HUES48 (cell line): ENCODE data around the gene SNTG2.

Experiments used
- H3K27ac ChIP-seq: one replicate; pipeline ENCODE4 v1.7.0; 2013; ENCODE audit warnings: low read depth, low read length, inconsistent platforms
- H3K27me3 ChIP-seq: 2 replicates; pipeline ENCODE4 v1.6.1; 2013; ENCODE audit warnings: mild to moderate bottlenecking, low read length; ENCODE audit not compliant: control insufficient read depth, insufficient read depth
- H3K36me3 ChIP-seq: 2 replicates; pipeline ENCODE4 v1.6.1; 2013; ENCODE audit warnings: low read length; ENCODE audit not compliant: control insufficient read depth, insufficient read depth
- H3K4me1 ChIP-seq: 2 replicates; pipeline ENCODE4 v1.6.1; 2013; ENCODE audit warnings: mild to moderate bottlenecking, low read length; ENCODE audit not compliant: control insufficient read depth, insufficient read depth
- H3K4me3 ChIP-seq: 2 replicates; pipeline ENCODE4 v1.5.1; 2013; ENCODE audit warnings: mild to moderate bottlenecking, low read depth, low read length
- H3K9ac ChIP-seq: 2 replicates; pipeline ENCODE4 v1.6.1; 2013; ENCODE audit warnings: mild to moderate bottlenecking, low read depth, low read length, moderate library complexity
- H3K9me3 ChIP-seq: 2 replicates; pipeline ENCODE4 v1.6.1; 2013; ENCODE audit warnings: low read length; ENCODE audit not compliant: control insufficient read depth, insufficient read depth

The SNTG2 gene

DNA sequence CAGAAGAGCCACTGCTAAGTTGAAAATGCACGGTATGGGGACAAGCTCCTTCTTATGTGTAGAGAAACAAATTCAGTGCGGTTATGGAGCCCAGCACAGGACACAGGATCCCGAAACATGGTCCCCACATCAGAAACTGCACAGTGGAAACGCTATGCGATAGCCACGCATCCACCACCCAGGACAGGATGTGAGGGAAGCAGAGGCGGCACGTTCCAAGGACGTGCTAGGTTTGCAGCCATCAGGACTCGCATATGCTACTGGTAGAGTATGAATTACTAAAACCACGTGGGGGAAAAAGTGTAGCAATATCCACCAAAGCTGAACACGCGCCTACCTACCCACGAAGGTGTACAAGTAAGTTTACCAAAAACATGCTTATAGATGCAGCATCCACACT, 34.7 kb upstream of the SNTG2 start:
- Histone ChIP-seq H3K27ac (no peak overlapping the region), H3K9me3 (no peaks in the 10 kb centered on the region)

DNA sequence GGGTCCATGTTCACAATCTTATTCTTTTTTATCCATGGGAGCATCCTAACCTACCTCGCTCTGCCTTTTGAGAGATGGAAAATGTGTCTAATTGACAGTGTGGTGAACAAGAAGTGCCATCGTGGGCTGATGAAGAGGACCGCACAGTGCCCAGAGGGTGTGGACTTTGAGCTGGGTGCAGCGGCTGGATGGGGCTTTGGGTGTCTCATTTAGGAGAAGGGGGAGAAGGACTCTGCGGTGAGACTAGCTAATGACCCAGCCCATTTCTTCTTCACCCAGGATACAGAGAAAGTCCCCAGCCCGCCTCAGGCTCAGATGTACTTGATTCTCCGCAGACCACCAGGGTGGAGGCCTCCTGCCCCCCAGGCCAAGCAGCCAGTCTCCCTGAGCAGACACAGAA, 33.7 kb upstream of the SNTG2 start:
- H3K27ac ChIP-seq = no peak overlapping the region
- no peak overlapping the region for H3K9ac ChIP-seq
- no peaks in the 10 kb centered on the region for H3K36me3 ChIP-seq
- no peaks in the 10 kb centered on the region for H3K9me3 ChIP-seq
- no peak overlapping the region for H3K4me3 ChIP-seq
- H3K27me3 ChIP-seq = peaks cover 12% of the 10 kb centered on the region; the same call in 1 of the 2 replicates
- no peaks in the 10 kb centered on the region for H3K4me1 ChIP-seq

More for the DNA sequence above, 34.7 kb upstream of the SNTG2 start:
- Histone ChIP-seq H3K4me1 (no peaks in the 10 kb centered on the region), H3K36me3 (no peaks in the 10 kb centered on the region), H3K4me3 (no peak overlapping the region), H3K27me3 (peaks cover 2% of the 10 kb centered on the region; the same call in 1 of the 2 replicates), H3K9ac (no peak overlapping the region)

- H3K36me3 ChIP-seq = no peaks in the 10 kb centered on the region
- H3K27ac ChIP-seq = no peak overlapping the region
- H3K27me3 ChIP-seq = peaks cover 18% of the 10 kb centered on the region; the same call in 1 of the 2 replicates
- H3K4me1 ChIP-seq = peaks cover 10% of the 10 kb centered on the region
- H3K4me3 ChIP-seq = no peak overlapping the region
- H3K9ac ChIP-seq = no peak overlapping the region
- H3K9me3 ChIP-seq = no peaks in the 10 kb centered on the region
These were observed 31.0 kb upstream of the SNTG2 start for GRCh38 chr2:919672-920071.

DNA sequence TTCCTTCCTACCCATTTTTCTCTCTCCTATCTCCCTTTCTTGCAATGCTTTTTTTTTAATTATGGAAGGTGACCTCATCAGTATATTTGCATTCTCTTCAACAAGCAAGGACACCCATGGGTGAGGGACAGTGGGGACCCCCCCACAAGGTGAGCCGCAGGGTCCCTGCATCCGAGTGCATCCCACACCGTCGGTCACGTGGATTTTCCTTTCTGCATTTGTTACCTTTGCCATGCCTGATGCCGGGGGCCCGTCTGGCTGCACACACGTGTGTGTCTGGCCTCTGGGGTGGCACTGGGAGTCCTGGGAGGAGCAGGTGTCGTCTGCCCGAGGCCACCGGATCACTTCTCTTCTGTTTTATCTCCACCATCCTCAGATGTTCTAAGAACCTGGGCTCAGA, 30.1 kb upstream of the SNTG2 start:
- H3K4me3 ChIP-seq = no peak overlapping the region
- peaks cover 18% of the 10 kb centered on the region; the same call in 1 of the 2 replicates for H3K27me3 ChIP-seq
- no peak overlapping the region for H3K9ac ChIP-seq
- no peak overlapping the region for H3K27ac ChIP-seq
- no peaks in the 10 kb centered on the region for H3K36me3 ChIP-seq
- no peaks in the 10 kb centered on the region for H3K9me3 ChIP-seq
- peaks cover 19% of the 10 kb centered on the region for H3K4me1 ChIP-seq

DNA sequence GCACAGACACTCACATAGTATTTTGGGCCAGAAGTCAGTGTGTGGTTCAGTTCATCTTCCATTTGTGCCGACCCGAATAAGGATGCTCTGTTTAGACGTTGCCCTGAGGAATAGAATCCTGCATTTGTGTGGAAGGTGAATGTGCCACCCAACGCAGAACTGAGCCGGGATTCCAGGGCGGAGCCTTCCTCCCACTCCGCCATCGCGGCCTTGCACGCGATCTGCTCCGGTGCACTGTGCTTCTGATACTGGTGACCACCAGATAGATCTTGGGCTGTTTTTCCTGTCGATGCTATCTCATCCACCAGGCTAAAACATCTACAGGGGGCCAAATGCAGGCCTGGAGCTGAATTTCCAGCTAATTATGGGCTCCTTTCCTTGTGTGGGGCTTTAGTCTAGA, 29.6 kb upstream of the SNTG2 start:
- peaks cover 18% of the 10 kb centered on the region; the same call in 1 of the 2 replicates for H3K27me3 ChIP-seq
- no peaks in the 10 kb centered on the region for H3K9me3 ChIP-seq
- H3K27ac ChIP-seq = no peak overlapping the region
- peaks cover 23% of the 10 kb centered on the region for H3K4me1 ChIP-seq
- H3K4me3 ChIP-seq = no peak overlapping the region
- H3K9ac ChIP-seq = no peak overlapping the region
- H3K36me3 ChIP-seq = no peaks in the 10 kb centered on the region

DNA sequence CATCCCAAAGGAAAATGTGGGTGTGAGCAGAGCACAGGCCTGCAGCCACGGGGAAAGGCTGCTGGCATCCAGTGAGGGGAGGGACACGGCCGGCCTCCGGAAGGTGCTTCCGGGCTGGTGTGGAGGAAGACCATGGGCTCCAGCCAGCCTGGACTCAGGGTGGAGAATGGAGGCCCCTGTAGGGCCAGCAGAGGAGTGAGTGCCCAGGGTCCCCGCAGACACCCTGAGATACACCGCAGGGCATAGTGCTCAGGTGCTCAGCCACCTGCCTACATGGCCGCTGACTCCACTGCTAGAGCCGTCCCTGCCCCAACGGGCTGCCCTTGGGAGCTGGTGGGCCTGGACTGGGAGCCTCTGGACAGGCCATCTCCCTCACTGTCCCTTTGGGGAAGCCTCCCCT, 28.5 kb upstream of the SNTG2 start:
- H3K4me1 ChIP-seq = peaks cover 25% of the 10 kb centered on the region
- no peak overlapping the region for H3K27ac ChIP-seq
- H3K27me3 ChIP-seq = peaks cover 18% of the 10 kb centered on the region; the same call in 1 of the 2 replicates
- H3K4me3 ChIP-seq = no peak overlapping the region
- H3K9me3 ChIP-seq = peaks cover 8% of the 10 kb centered on the region
- H3K9ac ChIP-seq = no peak overlapping the region
- no peaks in the 10 kb centered on the region for H3K36me3 ChIP-seq

DNA sequence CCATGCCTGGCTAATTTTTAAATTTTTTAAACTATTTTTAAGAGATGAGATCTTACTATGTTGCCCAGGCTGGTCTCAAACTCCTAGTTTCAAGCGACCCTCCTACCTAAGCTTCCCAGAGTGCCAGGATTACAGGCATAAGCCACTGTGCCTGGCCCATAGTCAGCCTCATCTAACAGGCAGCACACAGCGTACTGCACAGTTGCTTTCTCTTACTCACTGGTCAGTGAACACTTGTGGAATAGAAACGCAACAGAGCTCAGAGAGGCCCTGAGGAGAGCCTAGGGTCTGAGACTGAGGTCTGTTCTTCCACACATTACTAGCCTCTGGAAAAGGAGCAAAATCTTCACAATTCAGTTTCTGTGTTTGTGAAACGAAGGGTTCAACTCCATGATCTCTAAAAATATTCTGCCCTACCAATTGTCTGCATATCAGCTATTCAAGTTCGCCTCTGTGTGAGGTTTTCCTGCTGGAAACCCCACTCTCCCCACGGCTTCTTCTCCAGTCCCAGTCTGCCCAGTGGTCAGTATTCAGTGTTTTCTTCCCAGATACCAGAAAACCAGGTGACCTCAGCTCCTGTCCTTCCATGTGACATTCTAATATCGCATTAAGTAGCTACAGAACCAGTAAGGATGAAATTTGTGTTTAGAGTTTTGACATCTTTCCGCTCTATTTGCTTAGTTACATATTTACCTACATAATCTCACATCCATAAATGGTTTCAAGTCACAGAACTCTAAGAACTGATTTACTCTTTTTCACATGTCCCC, 26.6 kb upstream of the SNTG2 start:
- no peak overlapping the region; the same call in 1 of the 2 replicates for H3K9ac ChIP-seq
- peaks cover 18% of the 10 kb centered on the region; the same call in 1 of the 2 replicates for H3K27me3 ChIP-seq
- peaks cover 25% of the 10 kb centered on the region for H3K4me1 ChIP-seq
- peaks cover 8% of the 10 kb centered on the region for H3K9me3 ChIP-seq
- H3K4me3 ChIP-seq = no peak overlapping the region
- H3K36me3 ChIP-seq = no peaks in the 10 kb centered on the region
- H3K27ac ChIP-seq = no peak overlapping the region

- H3K27ac ChIP-seq = peak overlapping the region; percentile 16
- H3K27me3 ChIP-seq = peaks cover 19% of the 10 kb centered on the region; the same call in 1 of the 2 replicates
- no peaks in the 10 kb centered on the region for H3K36me3 ChIP-seq
- peaks cover 25% of the 10 kb centered on the region for H3K4me1 ChIP-seq
- H3K9ac ChIP-seq = 0 out of 2 replicates have a peak overlapping the region, but pooled peaks have one; percentile 44
- peaks cover 8% of the 10 kb centered on the region for H3K9me3 ChIP-seq
- no peak overlapping the region for H3K4me3 ChIP-seq
These were observed 25.9 kb upstream of the SNTG2 start for GRCh38 chr2:924701-925100.

DNA sequence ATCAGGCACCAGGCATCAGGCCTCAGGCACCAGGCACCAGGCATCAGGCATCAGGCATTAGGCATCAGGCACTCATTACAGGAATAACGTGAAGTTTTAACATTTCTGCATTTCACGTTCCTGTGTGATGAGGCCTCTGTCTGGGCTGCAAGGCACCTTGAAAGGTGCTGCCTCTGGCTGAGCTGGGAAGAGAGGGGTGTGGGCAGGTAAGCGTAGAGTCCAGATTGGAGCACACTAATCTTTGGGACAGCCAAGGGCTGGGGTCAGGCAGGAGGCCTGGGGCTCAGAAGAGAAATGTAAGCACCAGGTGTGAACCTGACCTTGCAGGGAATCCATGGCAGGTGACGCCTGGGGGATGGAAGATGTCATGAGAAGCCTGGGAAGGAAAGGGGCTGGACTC, 25.3 kb upstream of the SNTG2 start:
- Histone ChIP-seq H3K27me3 (peaks cover 22% of the 10 kb centered on the region; the same call in 1 of the 2 replicates), H3K4me3 (no peak overlapping the region), H3K4me1 (peaks cover 25% of the 10 kb centered on the region), H3K9me3 (peaks cover 8% of the 10 kb centered on the region), H3K36me3 (no peaks in the 10 kb centered on the region), H3K9ac (peak overlapping the region; percentile 44; the same call in 1 of the 2 replicates), H3K27ac (peak overlapping the region; percentile 16)

GRCh38 chr2:925711-926110, 24.9 kb upstream of the SNTG2 start:
- H3K4me1 ChIP-seq = peaks cover 25% of the 10 kb centered on the region
- peaks cover 26% of the 10 kb centered on the region; the same call in 1 of the 2 replicates for H3K27me3 ChIP-seq
- H3K36me3 ChIP-seq = no peaks in the 10 kb centered on the region
- H3K9me3 ChIP-seq = peaks cover 8% of the 10 kb centered on the region
- no peak overlapping the region for H3K27ac ChIP-seq
- H3K9ac ChIP-seq = no peak overlapping the region
- no peak overlapping the region for H3K4me3 ChIP-seq

GRCh38 chr2:926259-926793, 24.3 kb upstream of the SNTG2 start:
- peaks cover 25% of the 10 kb centered on the region for H3K4me1 ChIP-seq
- no peak overlapping the region for H3K27ac ChIP-seq
- no peaks in the 10 kb centered on the region for H3K36me3 ChIP-seq
- H3K9ac ChIP-seq = no peak overlapping the region
- H3K4me3 ChIP-seq = no peak overlapping the region
- peaks cover 8% of the 10 kb centered on the region for H3K9me3 ChIP-seq
- H3K27me3 ChIP-seq = peaks cover 23% of the 10 kb centered on the region; the same call in 1 of the 2 replicates
